HepG2 (cell line): ENCODE results near the gene CLMP. TPM values are rescaled to one million over a fixed set of nuclear protein-coding genes. Genes with fewer than 3 reads are reported as not detected.

Source experiments
- ATAC-seq: fragments of 200-7000 bp; cut with Tn5 transposase; 3 replicates; pipeline ENCODE4 v1.9.1; 2020; ENCODE audit warnings: mild to moderate bottlenecking, moderate library complexity
- BruUV-seq: library from RNA; stranded (reverse); fragments of 400-500 nt; replicated peaks from 2 replicates; lab custom pipeline; 2021; lab: Mats Ljungman, UMichigan
- CTCF ChIA-PET: fragments of 300-600 bp; formaldehyde crosslinking; extraction: SDS; loops from one replicate; lab custom pipeline; 2021; ENCODE audit warnings: low total read pairs, inconsistent platforms, low intra/inter-chr PET ratio; lab: Yijun Ruan, JAX
- POLR2A ChIA-PET: fragments of 350-600 bp; sonication (Branson Sonifier 250); formaldehyde crosslinking; loops from one replicate; lab custom pipeline; 2020; ENCODE audit warnings: antibody characterized with exemption, inconsistent platforms; lab: Yijun Ruan, JAX
- DNase-seq: peaks from one replicate; pipeline ENCODE4 v3.0.0-alpha.2; 2015; ENCODE audit warnings: low spot score
- FAIRE-seq: peaks from 3 replicates; lab custom pipeline; 2011; peaks lifted over from hg19 to GRCh38; lab: Jason Lieb, UNC
- H2AFZ ChIP-seq: one replicate; pipeline ENCODE4 v1.6.1; 2011; ENCODE audit warnings: low read length, inconsistent platforms
- H3K27ac ChIP-seq: fragments of 300-600 bp; 3 replicates; pipeline ENCODE4 v1.8.0; 2011; ENCODE audit warnings: mixed run types, mild to moderate bottlenecking, mixed read lengths, low read length, inconsistent platforms; ENCODE audit not compliant: insufficient read depth; ENCODE audit errors: extremely low read length
- H3K27me3 ChIP-seq, 2 experiments: fragments of 200-600 bp in 1 of 2; 2 replicates in 1 of 2; 3 replicates in 1 of 2; pipeline versions ENCODE4 v1.6.0 to v1.8.0; 2011; ENCODE audit warnings: low read length in 2 of 2, mild to moderate bottlenecking in 2 of 2, moderate library complexity in 2 of 2, inconsistent platforms in 1 of 2; ENCODE audit not compliant: insufficient read depth in 2 of 2, control insufficient read depth in 1 of 2
- H3K36me3 ChIP-seq, 2 experiments: fragments of 200-600 bp in 1 of 2; replicated peaks in 1 of 2; 2 replicates in 1 of 2; 3 replicates in 1 of 2; pipeline versions ENCODE4 v1.5.1 to v1.8.0; 2011; ENCODE audit warnings: low read length in 2 of 2, inconsistent platforms in 1 of 2; ENCODE audit not compliant: insufficient read depth in 2 of 2, control insufficient read depth in 1 of 2
- H3K4me1 ChIP-seq: 2 replicates; pipeline ENCODE4 v1.5.1; 2012; ENCODE audit warnings: low read length, inconsistent platforms; ENCODE audit not compliant: insufficient read depth
- H3K4me2 ChIP-seq: 2 replicates; pipeline ENCODE4 v1.6.0; 2011; ENCODE audit warnings: low read depth, low read length, inconsistent platforms
- H3K4me3 ChIP-seq, 3 experiments: fragments of 200-600 bp in 1 of 3; sonication (generic), shearing (Covaris generic) in 1 of 3; replicated peaks in 1 of 3; 2 replicates each; pipeline ENCODE4 v1.5.1; 2011 to 2016; ENCODE audit warnings: low read length in 3 of 3, inconsistent platforms in 2 of 3, low read depth in 2 of 3, mild to moderate bottlenecking in 2 of 3, control low read depth in 1 of 3, mixed read lengths in 1 of 3; ENCODE audit not compliant: insufficient read depth in 1 of 3
- H3K79me2 ChIP-seq: one replicate; pipeline ENCODE4 v1.6.1; 2011; ENCODE audit warnings: low read length, inconsistent platforms; ENCODE audit not compliant: insufficient read depth
- H3K9ac ChIP-seq: 2 replicates; pipeline ENCODE4 v1.6.0; 2011; ENCODE audit warnings: mild to moderate bottlenecking, low read depth, low read length, inconsistent platforms; ENCODE audit not compliant: insufficient read depth
- H3K9me3 ChIP-seq: 2 replicates; pipeline ENCODE4 v1.5.1; 2012; ENCODE audit warnings: mild to moderate bottlenecking, low read length
- H4K20me1 ChIP-seq: 2 replicates; pipeline ENCODE4 v1.6.0; 2011; ENCODE audit warnings: inconsistent platforms, mild to moderate bottlenecking, low read length, moderate library complexity; ENCODE audit not compliant: insufficient read depth
- BORCS8-MEF2B ChIP-seq: sonication (generic); formaldehyde crosslinking; IDR thresholded peaks from 2 replicates; pipeline ENCODE4 v1.8.0; 2022; ENCODE audit warnings: mild to moderate bottlenecking, missing genetic modification reagents
- HNRNPLL ChIP-seq: fragments of 200-400 bp; formaldehyde crosslinking; IDR thresholded peaks from 2 replicates; pipeline ENCODE4 v1.6.1; 2017; ENCODE audit warnings: mild to moderate bottlenecking, low read depth, low read length; ENCODE audit not compliant: poor library complexity, severe bottlenecking
- ZNF652 ChIP-seq: IDR thresholded peaks from 2 replicates; pipeline ENCODE4 v1.6.1; 2016; ENCODE audit warnings: low read depth, borderline replicate concordance
- WGBS: methylation state at CpG from one replicate; pipeline ENCODE4 v1.1.6; 2017; ENCODE audit warnings: low lambda C conversion rate; 5-methylcytosine and 5-hydroxymethylcytosine counted together
- in situ Hi-C: cut with HindIII; loops from 2 replicates; pipeline ENCODE4 v1.10.0; 2017; ENCODE audit warnings: low pct_unique_long_range_greater_than_20kb; ENCODE audit not compliant: extremely low pct_ligation_motif_present
- intact Hi-C: fragments of 100-400 bp; cut with micrococcal nuclease; formaldehyde crosslinking; loops from one replicate; pipeline ENCODE4 v1.10.0; 2022; ENCODE audit not compliant: unreplicated experiment
- polyA plus RNA-seq, 8 experiments: library from polyadenylated mRNA; depleted of rRNA in 3 of 8; stranded (reverse) in 7 of 8; unstranded in 1 of 8; fragments of >200 nt; fragmentation: Illumina TruSeq in 4 of 8; extraction: Trizol in 4 of 8; gene quantifications; 2 replicates each; pipeline versions ENCODE4 v1.2.1 to v1.2.3, GENCODE V29; 2011 to 2016; ENCODE audit warnings: low read depth in 4 of 8, missing spikeins in 1 of 8, mixed read lengths in 1 of 8; ENCODE audit not compliant: insufficient read depth in 1 of 8
- small RNA-seq, 3 experiments: library from RNA; depleted of rRNA; stranded (forward); fragments of <200 nt; gene quantifications; one replicate each; pipeline ENCODE3, GENCODE V24; 2012; ENCODE audit warnings: low read depth in 2 of 3, low replicate concordance in 1 of 3; ENCODE audit not compliant: insufficient read length in 3 of 3, insufficient read depth in 2 of 3
- total RNA-seq, 5 experiments: library from RNA; depleted of rRNA; stranded (reverse); fragments of >200 nt; fragmentation: Illumina TruSeq; extraction: Trizol; gene quantifications; 2 replicates each; pipeline ENCODE4 v1.2.3, GENCODE V29; 2016; ENCODE audit warnings: low read depth in 1 of 5
- TF ChIP-seq, protein P1 (sequence below): sonication (generic); formaldehyde crosslinking; IDR thresholded peaks from 2 replicates; pipeline ENCODE4 v1.5.0; 2020; ENCODE audit warnings: mild to moderate bottlenecking, missing genetic modification reagents, moderate library complexity

The CLMP gene
- total and polyA plus RNA-seq, 2 of the 13 experiments (the other 11 are each of a cell fraction or from before 2014, with no cell fraction given), result not detected

DNA sequence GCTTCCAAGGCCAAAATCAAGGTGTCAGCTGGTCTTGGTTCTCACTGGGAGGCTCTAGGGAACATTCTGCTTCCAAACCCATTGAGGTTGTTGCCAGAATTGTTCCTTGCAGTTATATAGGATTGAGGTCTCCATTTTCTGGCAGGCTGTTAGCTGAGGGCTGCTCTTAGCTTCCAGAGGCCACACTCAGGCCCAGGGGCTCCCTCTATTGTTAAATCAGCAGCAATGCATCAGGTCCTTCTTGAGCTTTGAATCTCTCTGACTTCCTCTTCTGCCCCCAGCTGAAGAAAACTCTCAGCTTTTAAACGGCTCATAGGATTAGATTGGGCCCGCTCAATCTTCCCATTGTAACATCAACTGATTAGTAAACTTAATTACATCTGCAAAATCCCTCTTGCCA is 174.1 kb downstream of the CLMP start:
- intact Hi-C loops, result no loop called here
- Histone ChIP-seq H3K9me3 (no peaks in the 10 kb centered on the region), H3K4me1 (no peaks in the 10 kb centered on the region), H3K79me2 (no peaks in the 10 kb centered on the region), H4K20me1 (no peaks in the 10 kb centered on the region), H3K27me3 (peaks cover 3 to 35% of the 10 kb centered on the region in 2 experiments; a peak in 4 of 5 replicates), H3K4me3 (no peak overlapping the region), H3K9ac (no peak overlapping the region), H3K36me3 (no peaks in the 10 kb centered on the region), H2AFZ (no peak overlapping the region), H3K4me2 (no peak overlapping the region), H3K27ac (no peak overlapping the region)
- ATAC-seq (peak; percentile 86), FAIRE-seq (peak; percentile 51), DNase-seq (peak; percentile 43)
- TF ChIP-seq BORCS8-MEF2B (CRISPR knock-in tag) (no peak), HNRNPLL (no peak), ZNF652 (CRISPR knock-in tag) (no peak)
- TF ChIP-seq, protein P1, sequence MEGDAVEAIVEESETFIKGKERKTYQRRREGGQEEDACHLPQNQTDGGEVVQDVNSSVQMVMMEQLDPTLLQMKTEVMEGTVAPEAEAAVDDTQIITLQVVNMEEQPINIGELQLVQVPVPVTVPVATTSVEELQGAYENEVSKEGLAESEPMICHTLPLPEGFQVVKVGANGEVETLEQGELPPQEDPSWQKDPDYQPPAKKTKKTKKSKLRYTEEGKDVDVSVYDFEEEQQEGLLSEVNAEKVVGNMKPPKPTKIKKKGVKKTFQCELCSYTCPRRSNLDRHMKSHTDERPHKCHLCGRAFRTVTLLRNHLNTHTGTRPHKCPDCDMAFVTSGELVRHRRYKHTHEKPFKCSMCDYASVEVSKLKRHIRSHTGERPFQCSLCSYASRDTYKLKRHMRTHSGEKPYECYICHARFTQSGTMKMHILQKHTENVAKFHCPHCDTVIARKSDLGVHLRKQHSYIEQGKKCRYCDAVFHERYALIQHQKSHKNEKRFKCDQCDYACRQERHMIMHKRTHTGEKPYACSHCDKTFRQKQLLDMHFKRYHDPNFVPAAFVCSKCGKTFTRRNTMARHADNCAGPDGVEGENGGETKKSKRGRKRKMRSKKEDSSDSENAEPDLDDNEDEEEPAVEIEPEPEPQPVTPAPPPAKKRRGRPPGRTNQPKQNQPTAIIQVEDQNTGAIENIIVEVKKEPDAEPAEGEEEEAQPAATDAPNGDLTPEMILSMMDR (CRISPR knock-in tag), result peak; percentile 55
- WGBS, result 0% methylated on average over 2 of the region's 2 CpGs
- in situ Hi-C loops, result loop anchor here (10.0 kb wide), 2 partner anchors 106 to 156 kb away; no protein-coding TSS in a partner anchor
- ChIA-PET POLR2A (no interaction called here), CTCF (interaction anchor here (1.1 kb wide), 1 partner anchor 110 kb away, joined by 3 read pairs; no protein-coding TSS in a partner anchor)
- no TSS peak for BruUV-seq

Small RNA genes lying within 50 kb of the gene (small RNA-seq; reads per million reads assigned to genes)
- gene RPL31P47 (0 to 0.10 (median 0) reads per million in 3 experiments), gene SNORD14C (0 reads per million in 3 experiments), gene SNORD14D (0 reads per million in 3 experiments), gene SNORD14E (708 to 2,638 (median 2,144) reads per million in 3 experiments)

Other genes starting within 250 kb of the CLMP start
- not detected in 2 replicates for gene BSX, start 213.4 kb downstream of the CLMP start, total RNA-seq (2016; rRNA removed; fragmentation: Illumina TruSeq; extraction: Trizol)
- not detected in 2 replicates for gene BSX, start 213.4 kb downstream of the CLMP start, polyA plus RNA-seq (2011; rRNA removed)
- gene HSPA8, start 133.1 kb downstream of the CLMP start, total RNA-seq (2016; rRNA removed; fragmentation: Illumina TruSeq; extraction: Trizol), result 2,151 and 3,620 TPM in 2 replicates
- gene HSPA8, start 133.1 kb downstream of the CLMP start, polyA plus RNA-seq (2011; rRNA removed), result 861 and 936 TPM in 2 replicates
- gene GRAMD1B, start 235.0 kb upstream of the CLMP start, total RNA-seq (2016; rRNA removed; fragmentation: Illumina TruSeq; extraction: Trizol), result not detected in 2 replicates
- gene GRAMD1B, start 235.0 kb upstream of the CLMP start, polyA plus RNA-seq (2011; rRNA removed), result 0.04 and 0.12 TPM in 2 replicates